ENCODE data around the gene PRKAG2.

GRCh38 chr7:151864561-151864960 lies 12.4 kb downstream of the PRKAG2 start:
- TF ChIP-seq, protein P1, sequence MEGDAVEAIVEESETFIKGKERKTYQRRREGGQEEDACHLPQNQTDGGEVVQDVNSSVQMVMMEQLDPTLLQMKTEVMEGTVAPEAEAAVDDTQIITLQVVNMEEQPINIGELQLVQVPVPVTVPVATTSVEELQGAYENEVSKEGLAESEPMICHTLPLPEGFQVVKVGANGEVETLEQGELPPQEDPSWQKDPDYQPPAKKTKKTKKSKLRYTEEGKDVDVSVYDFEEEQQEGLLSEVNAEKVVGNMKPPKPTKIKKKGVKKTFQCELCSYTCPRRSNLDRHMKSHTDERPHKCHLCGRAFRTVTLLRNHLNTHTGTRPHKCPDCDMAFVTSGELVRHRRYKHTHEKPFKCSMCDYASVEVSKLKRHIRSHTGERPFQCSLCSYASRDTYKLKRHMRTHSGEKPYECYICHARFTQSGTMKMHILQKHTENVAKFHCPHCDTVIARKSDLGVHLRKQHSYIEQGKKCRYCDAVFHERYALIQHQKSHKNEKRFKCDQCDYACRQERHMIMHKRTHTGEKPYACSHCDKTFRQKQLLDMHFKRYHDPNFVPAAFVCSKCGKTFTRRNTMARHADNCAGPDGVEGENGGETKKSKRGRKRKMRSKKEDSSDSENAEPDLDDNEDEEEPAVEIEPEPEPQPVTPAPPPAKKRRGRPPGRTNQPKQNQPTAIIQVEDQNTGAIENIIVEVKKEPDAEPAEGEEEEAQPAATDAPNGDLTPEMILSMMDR (IDR thresholded peaks at IDR 0.05) = no peak
- no peak for TF ChIP-seq POLR2A (IDR thresholded peaks at IDR 0.05)

All from thyroid gland (tissue), 4 donors.